ENCODE measurements around the gene MTHFD2L.

Gene MTHFD2L

GRCh38 chr4:74284053-74284452 lies 126.1 kb downstream of the MTHFD2L start:
- Mint-ChIP-seq H3K4me3 (no peak overlapping the region), H3K27ac (no peak overlapping the region), H3K9me3 (no peaks in the 10 kb centered on the region)

GRCh38 chr4:74287164-74287563 lies 129.2 kb downstream of the MTHFD2L start:
- Mint-ChIP-seq H3K4me3 (no peak overlapping the region), H3K27me3 (ENCODE audit: low read depth, poor library complexity) (no peaks in the 10 kb centered on the region), H3K36me3 (ENCODE audit: low read depth) (no peaks in the 10 kb centered on the region), H3K4me1 (no peaks in the 10 kb centered on the region), H3K9me3 (no peaks in the 10 kb centered on the region), H3K27ac (no peak overlapping the region)
- TF ChIP-seq CTCF (IDR thresholded peaks at IDR 0.05), result no peak
- DNase-seq, result no peak

More at GRCh38 chr4:74284053-74284452, 126.1 kb downstream of the MTHFD2L start:
- no peak for DNase-seq
- Mint-ChIP-seq H3K4me1 (no peaks in the 10 kb centered on the region), H3K27me3 (ENCODE audit: low read depth, poor library complexity) (no peaks in the 10 kb centered on the region), H3K36me3 (ENCODE audit: low read depth) (no peaks in the 10 kb centered on the region)
- TF ChIP-seq CTCF (IDR thresholded peaks at IDR 0.05), result no peak

- Mint-ChIP-seq H3K27me3 (ENCODE audit: low read depth, poor library complexity) (no peaks in the 10 kb centered on the region), H3K4me3 (no peak overlapping the region), H3K4me1 (no peaks in the 10 kb centered on the region), H3K9me3 (no peaks in the 10 kb centered on the region), H3K27ac (no peak overlapping the region), H3K36me3 (ENCODE audit: low read depth) (no peaks in the 10 kb centered on the region)
- TF ChIP-seq CTCF (IDR thresholded peaks at IDR 0.05), result no peak
- no peak for DNase-seq
Measured at GRCh38 chr4:74287791-74288190, 129.9 kb downstream of the MTHFD2L start.

- Mint-ChIP-seq H3K4me1 (no peaks in the 10 kb centered on the region), H3K36me3 (ENCODE audit: low read depth) (no peaks in the 10 kb centered on the region), H3K27me3 (ENCODE audit: low read depth, poor library complexity) (no peaks in the 10 kb centered on the region), H3K4me3 (no peak overlapping the region), H3K9me3 (no peaks in the 10 kb centered on the region), H3K27ac (no peak overlapping the region)
- no peak for DNase-seq
- TF ChIP-seq CTCF (IDR thresholded peaks at IDR 0.05), result no peak
Measured at GRCh38 chr4:74291471-74291870, 133.6 kb downstream of the MTHFD2L start.

GRCh38 chr4:74292111-74292870 lies 134.4 kb downstream of the MTHFD2L start:
- no peaks in the 10 kb centered on the region for H3K27me3 Mint-ChIP-seq (ENCODE audit: low read depth, poor library complexity)
- no peak overlapping the region for H3K4me3 Mint-ChIP-seq
- no peak for TF ChIP-seq CTCF (IDR thresholded peaks at IDR 0.05)
- H3K27ac Mint-ChIP-seq, result no peak overlapping the region
- DNase-seq, result no peak
- H3K36me3 Mint-ChIP-seq (ENCODE audit: low read depth), result no peaks in the 10 kb centered on the region
- H3K4me1 Mint-ChIP-seq, result no peaks in the 10 kb centered on the region
- no peaks in the 10 kb centered on the region for H3K9me3 Mint-ChIP-seq

- H3K4me3 Mint-ChIP-seq, result no peak overlapping the region
- no peak overlapping the region for H3K27ac Mint-ChIP-seq
- no peak for TF ChIP-seq CTCF (IDR thresholded peaks at IDR 0.05)
- DNase-seq, result no peak
- no peaks in the 10 kb centered on the region for H3K9me3 Mint-ChIP-seq
- H3K36me3 Mint-ChIP-seq (ENCODE audit: low read depth), result no peaks in the 10 kb centered on the region
- H3K4me1 Mint-ChIP-seq, result no peaks in the 10 kb centered on the region
- no peaks in the 10 kb centered on the region for H3K27me3 Mint-ChIP-seq (ENCODE audit: low read depth, poor library complexity)
Measured at GRCh38 chr4:74293558-74293957, 135.6 kb downstream of the MTHFD2L start.
